Fibroblast of the aortic adventitia (primary cell): ENCODE data around the gene C9orf43. TPM values are rescaled to one million over a fixed set of nuclear protein-coding genes. Genes with fewer than 3 reads are reported as not detected.

Experiments
- DNase-seq: peaks from one replicate; pipeline ENCODE4 v3.0.0-alpha.2; 2010; ENCODE audit warnings: low read depth
- H3K4me3 ChIP-seq: 2 replicates; pipeline ENCODE4 v1.5.1; 2011; ENCODE audit warnings: low read depth, mild to moderate bottlenecking, control low read depth, low read length, moderate library complexity
- CTCF ChIP-seq: IDR thresholded peaks from 2 replicates; pipeline ENCODE4 v1.5.1; 2011; ENCODE audit warnings: mild to moderate bottlenecking, low read length, control low read depth, inconsistent platforms; ENCODE audit not compliant: insufficient read depth
- total RNA-seq: library from RNA; depleted of rRNA; stranded (reverse); fragments of >200 nt; gene quantifications from 2 replicates; pipeline ENCODE4 v1.2.3, GENCODE V29; 2012; ENCODE audit warnings: low replicate concordance

The C9orf43 gene
- total RNA-seq, 1 donor: 0.63 TPM

GRCh38 chr9:113465599-113466140 is 55.1 kb downstream of the C9orf43 start:
- no peak for TF ChIP-seq CTCF
- no peak for DNase-seq
- H3K4me3 ChIP-seq: no peak overlapping the region

- DNase-seq: no peak
- no peak for TF ChIP-seq CTCF
- H3K4me3 ChIP-seq: no peak overlapping the region
Measured at GRCh38 chr9:113467183-113467582, 56.6 kb downstream of the C9orf43 start.

- no peak for DNase-seq
- H3K4me3 ChIP-seq: no peak overlapping the region
- TF ChIP-seq CTCF: no peak
Measured at GRCh38 chr9:113468716-113469448, 58.3 kb downstream of the C9orf43 start.

GRCh38 chr9:113471143-113471542 is 60.6 kb downstream of the C9orf43 start:
- TF ChIP-seq CTCF: no peak
- DNase-seq: no peak
- H3K4me3 ChIP-seq: no peak overlapping the region

- H3K4me3 ChIP-seq: no peak overlapping the region
- no peak for TF ChIP-seq CTCF
- no peak for DNase-seq
Measured at GRCh38 chr9:113471566-113471965, 61.0 kb downstream of the C9orf43 start.

- DNase-seq: no peak
- TF ChIP-seq CTCF: no peak
- no peak overlapping the region for H3K4me3 ChIP-seq
Measured at GRCh38 chr9:113472199-113472598, 61.7 kb downstream of the C9orf43 start.
